Psoas muscle (tissue), 8 donors: ENCODE results near the gene CDK2AP2. TPM values are rescaled to one million over a fixed set of nuclear protein-coding genes. Genes with fewer than 3 reads are reported as not detected.
A peak's percentile ranks its signal among the peaks of the same experiment; 100 is the strongest.
"Not testable (repeated sequence)": the region's sequence is repeated elsewhere in the genome, so short reads cannot be mapped to it uniquely, and the experiment has no call there.

Experiments used
- ATAC-seq, 4 donors: fragments of 200-7000 bp; cut with Tn5 transposase; one replicate each; pipeline ENCODE4 v1.9.1; 2020; ENCODE audit warnings: moderate library complexity in 3 of 4, mild to moderate bottlenecking in 2 of 4
- DNase-seq, 2 donors: peaks; one replicate each; pipeline ENCODE4 v3.0.0-alpha.2; 2020
- H3K27ac ChIP-seq: fragments of 200-600 bp; one replicate; pipeline ENCODE4 v1.8.0; 2022
- H3K27me3 ChIP-seq, 3 donors: fragments of 200-600 bp in 1 of 3; one replicate each; pipeline versions ENCODE4 v1.6.1 to v1.8.0; 2013 to 2022; ENCODE audit warnings: low read length in 2 of 3, mild to moderate bottlenecking in 2 of 3, moderate library complexity in 1 of 3; ENCODE audit not compliant: insufficient read depth in 3 of 3
- H3K36me3 ChIP-seq, 2 donors: fragments of 200-600 bp in 1 of 2; one replicate each; pipeline versions ENCODE4 v1.6.1 to v1.8.0; 2013 to 2022; ENCODE audit warnings: low read depth in 1 of 2, mild to moderate bottlenecking in 1 of 2, moderate library complexity in 1 of 2; ENCODE audit not compliant: insufficient read depth in 1 of 2
- H3K4me1 ChIP-seq: fragments of 200-600 bp; one replicate; pipeline ENCODE4 v1.8.0; 2022
- H3K4me3 ChIP-seq: fragments of 200-600 bp; one replicate; pipeline ENCODE4 v1.8.0; 2022; ENCODE audit warnings: mild to moderate bottlenecking
- H3K9me3 ChIP-seq: fragments of 200-600 bp; one replicate; pipeline ENCODE4 v1.8.0; 2022
- CTCF ChIP-seq: fragments of 200-600 bp; IDR thresholded peaks from one replicate; pipeline ENCODE4 v1.8.0; 2022; ENCODE audit warnings: antibody characterized with exemption
- WGBS, 3 donors: extraction: QIAGEN DNeasy Blood & Tissue Kit; methylation state at CpG; one replicate each; pipeline versions ENCODE4 v1.1.6 to v1.1.7; 2013; 5-methylcytosine and 5-hydroxymethylcytosine counted together
- intact Hi-C, 2 donors: fragments of 100-400 bp; cut with DNase I; formaldehyde crosslinking; loops; one replicate each; pipeline versions ENCODE4 v1.11.0 to v1.14.2; 2022
- long read RNA-seq, 2 donors: library from polyadenylated mRNA; unstranded; transcript quantifications; one replicate each; pipeline ENCODE4 v2.0.0, GENCODE V29; 2021
- polyA plus RNA-seq, 3 donors: library from polyadenylated mRNA; stranded (reverse); fragments of 200-250 nt; gene quantifications; one replicate each; pipeline ENCODE4 v1.2.3, GENCODE V29; 2013
- total RNA-seq, 4 donors: library from RNA; stranded (reverse); fragmentation: NEBNext Ultra II Directional in 2 of 4; extraction: Animal tissue kit (Norgen Biotek cat#: 25700) in 2 of 4; gene quantifications; one replicate each; pipeline versions ENCODE4 v1.2.1 to v1.2.4, GENCODE V29; 2021 to 2023
- donor health status: healthy with polysubstance abuse.
- donor health status: DM: no; HTN: no; CAD: no; lungs with moderate emphysema.
- donor health status: Bipolar disorder and iron deficiency.
- donor health status: healthy.
- donor health status: DM: yes; HTN: yes; CAD: no.
- donor health status: DM: no; HTN: no; CAD: no.
- donor health status: DM: no; HTN: no; CAD: no.
- donor health status: DM: yes; HTN: yes; CAD: no.

CDK2AP2 gene, protein sequence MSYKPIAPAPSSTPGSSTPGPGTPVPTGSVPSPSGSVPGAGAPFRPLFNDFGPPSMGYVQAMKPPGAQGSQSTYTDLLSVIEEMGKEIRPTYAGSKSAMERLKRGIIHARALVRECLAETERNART
- total RNA-seq (10 to 100 TPM; 16.3 to 18.5 (median 18.1) TPM), polyA plus RNA-seq (10 to 100 TPM; 31.9 to 72.3 (median 48.0) TPM)
- long read RNA-seq, donor 1, transcript CDK2AP2-201 (4 exons, 1,378 nt): major isoform, 19 of 21 reads
- long read RNA-seq, donor 1, partial matches to known transcripts: 1 of 21 reads
- long read RNA-seq, donor 1, other reads (novel, unspliced or antisense): 0 of 21 reads
- long read RNA-seq, donor 2, transcript CDK2AP2-202 (3 exons, 1,692 nt): minor isoform, 7 of 46 reads
- long read RNA-seq, donor 2, transcript CDK2AP2-201 (4 exons, 1,378 nt): major isoform, 34 of 46 reads
- long read RNA-seq, donor 2, partial matches to known transcripts: 0 of 46 reads
- long read RNA-seq, donor 2, other reads (novel, unspliced or antisense): 0 of 46 reads

DNA sequence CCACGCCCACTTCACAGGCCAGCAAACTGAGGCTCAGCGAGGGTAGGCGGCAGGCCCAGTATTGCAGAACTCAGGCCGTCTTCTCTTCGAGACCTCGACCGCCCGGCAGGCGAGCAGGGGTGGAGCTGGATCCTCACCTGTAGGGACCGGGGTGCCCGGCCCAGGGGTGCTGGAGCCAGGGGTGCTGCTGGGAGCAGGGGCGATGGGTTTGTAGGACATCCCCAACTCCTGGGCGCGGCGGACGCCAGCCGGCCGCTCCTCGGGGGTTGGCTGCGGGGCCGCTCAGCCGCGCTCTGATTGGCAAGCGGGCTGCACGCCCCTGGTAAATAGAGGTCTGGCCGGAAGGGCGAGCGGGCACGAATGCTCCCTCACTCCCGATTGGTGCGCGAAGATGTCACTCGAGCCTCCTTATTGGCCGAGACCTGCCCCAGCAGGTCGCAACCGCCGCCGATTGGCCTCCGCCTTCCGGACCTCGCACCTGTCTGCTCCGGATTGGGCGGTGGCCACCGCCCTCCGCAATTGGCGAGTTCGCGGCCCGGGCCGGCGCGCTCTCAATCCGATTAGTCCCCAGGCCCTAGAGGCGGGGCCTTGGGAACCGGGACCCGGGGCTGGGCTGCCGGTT is at the start of gene CDK2AP2:
TSS of gene CDK2AP2 (minus strand) at position 299 of the 622 bp plus-strand sequence. CDS start at position 219, 80 bp downstream.
- intact Hi-C loops: loop anchor here (2.0 to 5.0 kb wide), 3 partner anchors 41 to 151 kb away; partner anchors contain the start of genes PPP1CA (in 1 of the 2) and TMEM134 (in 1 of the 2)
- peaks cover 27% of the 10 kb centered on the region for H3K4me1 ChIP-seq
- H3K36me3 ChIP-seq: peaks cover 0 to 11% of the 10 kb centered on the region in 2 donors
- WGBS, 3 donors: 0 to 1% (median 0%) methylated on average over 49 to 57 of the region's 57 CpGs
- TF ChIP-seq CTCF: no peak
- H3K9me3 ChIP-seq: no peaks in the 10 kb centered on the region
- H3K27ac ChIP-seq: peak within 1 kb of the TSS; percentile 99
- H3K4me3 ChIP-seq: peak within 1 kb of the TSS; percentile 90
- peak; percentile 85 to 90 (median 88) for ATAC-seq
- H3K27me3 ChIP-seq: peaks cover 0 to 11% (median 8%) of the 10 kb centered on the region in 3 donors
- peak; percentile 100 for DNase-seq

DNA sequence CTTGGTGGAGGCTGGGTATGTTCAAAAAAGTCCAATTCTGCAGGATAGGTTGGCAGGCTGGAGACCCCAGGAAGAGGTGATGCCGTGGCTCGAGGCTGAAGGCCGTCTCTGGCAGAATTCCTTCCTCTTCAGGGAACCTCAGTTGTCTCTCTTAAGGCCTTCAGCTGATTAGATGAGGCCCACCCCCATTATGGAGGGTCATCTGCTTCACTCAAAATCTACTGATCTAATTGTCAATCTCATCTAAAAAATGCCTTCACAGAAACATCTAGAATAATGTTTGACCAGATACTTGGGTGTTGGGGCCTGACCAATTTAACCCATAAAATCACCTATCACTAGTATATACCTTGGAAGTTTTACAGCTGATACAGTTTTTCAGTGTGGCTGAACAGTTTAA is 48.3 kb upstream of the CDK2AP2 start:
- no peak overlapping the region for H3K27ac ChIP-seq
- no peak for TF ChIP-seq CTCF
- DNase-seq (no peak), ATAC-seq (no peak)
- H3K36me3 ChIP-seq: no peaks in the 10 kb centered on the region
- no peaks in the 10 kb centered on the region for H3K9me3 ChIP-seq
- 66 to 72% (median 68%) methylated on average over 3 of the region's 3 CpGs for WGBS, 3 donors
- intact Hi-C loops: no loop called here
- H3K4me1 ChIP-seq: peaks cover 4% of the 10 kb centered on the region
- H3K27me3 ChIP-seq: no peaks in the 10 kb centered on the region
- no peak overlapping the region for H3K4me3 ChIP-seq

DNA sequence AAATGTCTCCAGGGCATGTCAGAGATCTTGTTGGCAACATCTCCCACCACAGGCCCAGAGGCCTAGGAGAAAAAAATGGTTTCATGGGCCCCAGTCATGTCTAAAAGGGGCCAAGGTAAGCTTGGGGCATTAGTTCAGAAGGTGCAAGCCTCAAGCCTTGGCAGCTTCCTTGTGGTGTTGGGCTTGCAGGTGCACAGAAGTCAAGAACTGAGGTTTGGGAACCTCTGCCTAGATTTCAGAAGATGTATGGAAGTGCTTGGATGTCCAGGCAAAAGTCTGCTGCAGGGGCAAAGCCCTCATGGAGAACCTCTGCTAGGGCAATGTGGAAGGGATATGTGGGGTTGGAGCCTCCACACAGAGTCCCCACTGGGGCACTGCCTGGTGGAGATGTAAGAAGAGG is 43.7 kb upstream of the CDK2AP2 start:
- H3K9me3 ChIP-seq, H3K36me3 ChIP-seq, H3K27ac ChIP-seq, intact Hi-C loops, H3K4me3 ChIP-seq, H3K27me3 ChIP-seq, H3K4me1 ChIP-seq, DNase-seq, ATAC-seq: not testable (repeated sequence)

- Histone ChIP-seq H3K4me3 (no peak overlapping the region), H3K27me3 (no peaks in the 10 kb centered on the region), H3K36me3 (no peaks in the 10 kb centered on the region), H3K9me3 (no peaks in the 10 kb centered on the region), H3K27ac (no peak overlapping the region), H3K4me1 (no peaks in the 10 kb centered on the region)
- TF ChIP-seq CTCF: no peak
- ATAC-seq: no peak
- no peak for DNase-seq
- intact Hi-C loops: no loop called here
Measured at GRCh38 chr11:67551127-67551526, 43.2 kb upstream of the CDK2AP2 start.

GRCh38 chr11:67548555-67549110 is 40.7 kb upstream of the CDK2AP2 start:
- Histone ChIP-seq H3K9me3 (no peaks in the 10 kb centered on the region), H3K4me3 (no peak overlapping the region), H3K27ac (no peak overlapping the region), H3K27me3 (no peaks in the 10 kb centered on the region), H3K4me1 (no peaks in the 10 kb centered on the region), H3K36me3 (no peaks in the 10 kb centered on the region)
- intact Hi-C loops: no loop called here
- ATAC-seq (no peak), DNase-seq (no peak)
- 84 to 85% (median 85%) methylated on average over 9 of the region's 9 CpGs for WGBS, 3 donors
- no peak for TF ChIP-seq CTCF

GRCh38 chr11:67548112-67548511 is 40.1 kb upstream of the CDK2AP2 start:
- H3K27ac ChIP-seq, H3K4me3 ChIP-seq, H3K9me3 ChIP-seq, H3K27me3 ChIP-seq, H3K36me3 ChIP-seq, intact Hi-C loops, ATAC-seq, DNase-seq, H3K4me1 ChIP-seq: not testable (repeated sequence)
- WGBS, 3 donors: 84 to 93% (median 88%) methylated on average over 4 of the region's 4 CpGs
